H1 (cell line): ENCODE measurements around the gene OTUD1. TPM values are rescaled to one million over a fixed set of nuclear protein-coding genes. Genes with fewer than 3 reads are reported as not detected.

ENCODE experiments used
- KDM5A ChIP-seq: fragments of 200-600 bp; IDR thresholded peaks from 2 replicates; pipeline ENCODE4 v1.7.1; 2012; ENCODE audit warnings: mild to moderate bottlenecking, low read length, inconsistent platforms, mixed read lengths
- TAF7 ChIP-seq: optimal IDR thresholded peaks from 2 replicates; pipeline ENCODE3; 2011; ENCODE audit warnings: low read depth, mild to moderate bottlenecking, inconsistent platforms, low read length, moderate library complexity, borderline replicate concordance
- polyA plus RNA-seq, 7 experiments: library from polyadenylated mRNA; depleted of rRNA in 3 of 7; stranded (reverse) in 5 of 7; unstranded in 2 of 7; fragments of >200 nt in 5 of 7; fragments of 200-250 nt in 2 of 7; gene quantifications; 1 replicate in 5 of 7; 2 replicates in 1 of 7; 4 replicates in 1 of 7; pipeline versions ENCODE4 v1.2.1 to v1.2.3, GENCODE V29; 2011 to 2013; ENCODE audit warnings: missing spikeins in 2 of 7, mixed read lengths in 2 of 7
- total RNA-seq: library from RNA; stranded (reverse); fragmentation: NEBNext Ultra II Directional; extraction: Animal tissue kit (Norgen Biotek cat#: 25700); gene quantifications from 2 replicates; pipeline ENCODE4 v1.2.1, GENCODE V29; 2021
- TF ChIP-seq, protein P1 (sequence below): fragments of 300-600 bp; sonication (generic); IDR thresholded peaks from 2 replicates; pipeline ENCODE4 v1.7.1; 2012; ENCODE audit warnings: low read length, moderate library complexity, mild to moderate bottlenecking, inconsistent platforms; ENCODE audit not compliant: insufficient replicate concordance

Gene OTUD1
- total and polyA plus RNA-seq, 2 of the 8 experiments (the other 6 are each of a cell fraction or from before 2014, with no cell fraction given): 1.3 to 7.1 TPM

DNA sequence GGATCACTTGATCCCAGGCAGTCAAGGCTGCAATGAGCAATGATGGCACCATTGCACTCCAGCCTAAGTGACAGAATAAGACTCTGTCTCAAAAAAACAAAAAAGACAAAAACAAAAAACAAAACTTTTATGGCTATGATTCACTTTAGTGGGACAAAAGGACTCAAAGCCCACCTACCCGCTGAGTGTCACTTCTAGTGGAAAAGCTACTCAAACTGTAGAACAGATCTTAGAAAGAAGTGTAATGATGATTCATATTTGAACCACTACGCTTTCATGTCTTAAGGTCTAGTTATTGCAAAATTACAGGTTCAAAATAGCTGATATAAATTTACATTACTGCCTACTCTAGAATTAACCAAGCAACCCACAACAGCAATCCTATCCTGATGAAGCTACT is 47.1 kb upstream of the OTUD1 start (continued):
- TF ChIP-seq KDM5A (no peak), TAF7 (no peak)
- TF ChIP-seq, protein P1, sequence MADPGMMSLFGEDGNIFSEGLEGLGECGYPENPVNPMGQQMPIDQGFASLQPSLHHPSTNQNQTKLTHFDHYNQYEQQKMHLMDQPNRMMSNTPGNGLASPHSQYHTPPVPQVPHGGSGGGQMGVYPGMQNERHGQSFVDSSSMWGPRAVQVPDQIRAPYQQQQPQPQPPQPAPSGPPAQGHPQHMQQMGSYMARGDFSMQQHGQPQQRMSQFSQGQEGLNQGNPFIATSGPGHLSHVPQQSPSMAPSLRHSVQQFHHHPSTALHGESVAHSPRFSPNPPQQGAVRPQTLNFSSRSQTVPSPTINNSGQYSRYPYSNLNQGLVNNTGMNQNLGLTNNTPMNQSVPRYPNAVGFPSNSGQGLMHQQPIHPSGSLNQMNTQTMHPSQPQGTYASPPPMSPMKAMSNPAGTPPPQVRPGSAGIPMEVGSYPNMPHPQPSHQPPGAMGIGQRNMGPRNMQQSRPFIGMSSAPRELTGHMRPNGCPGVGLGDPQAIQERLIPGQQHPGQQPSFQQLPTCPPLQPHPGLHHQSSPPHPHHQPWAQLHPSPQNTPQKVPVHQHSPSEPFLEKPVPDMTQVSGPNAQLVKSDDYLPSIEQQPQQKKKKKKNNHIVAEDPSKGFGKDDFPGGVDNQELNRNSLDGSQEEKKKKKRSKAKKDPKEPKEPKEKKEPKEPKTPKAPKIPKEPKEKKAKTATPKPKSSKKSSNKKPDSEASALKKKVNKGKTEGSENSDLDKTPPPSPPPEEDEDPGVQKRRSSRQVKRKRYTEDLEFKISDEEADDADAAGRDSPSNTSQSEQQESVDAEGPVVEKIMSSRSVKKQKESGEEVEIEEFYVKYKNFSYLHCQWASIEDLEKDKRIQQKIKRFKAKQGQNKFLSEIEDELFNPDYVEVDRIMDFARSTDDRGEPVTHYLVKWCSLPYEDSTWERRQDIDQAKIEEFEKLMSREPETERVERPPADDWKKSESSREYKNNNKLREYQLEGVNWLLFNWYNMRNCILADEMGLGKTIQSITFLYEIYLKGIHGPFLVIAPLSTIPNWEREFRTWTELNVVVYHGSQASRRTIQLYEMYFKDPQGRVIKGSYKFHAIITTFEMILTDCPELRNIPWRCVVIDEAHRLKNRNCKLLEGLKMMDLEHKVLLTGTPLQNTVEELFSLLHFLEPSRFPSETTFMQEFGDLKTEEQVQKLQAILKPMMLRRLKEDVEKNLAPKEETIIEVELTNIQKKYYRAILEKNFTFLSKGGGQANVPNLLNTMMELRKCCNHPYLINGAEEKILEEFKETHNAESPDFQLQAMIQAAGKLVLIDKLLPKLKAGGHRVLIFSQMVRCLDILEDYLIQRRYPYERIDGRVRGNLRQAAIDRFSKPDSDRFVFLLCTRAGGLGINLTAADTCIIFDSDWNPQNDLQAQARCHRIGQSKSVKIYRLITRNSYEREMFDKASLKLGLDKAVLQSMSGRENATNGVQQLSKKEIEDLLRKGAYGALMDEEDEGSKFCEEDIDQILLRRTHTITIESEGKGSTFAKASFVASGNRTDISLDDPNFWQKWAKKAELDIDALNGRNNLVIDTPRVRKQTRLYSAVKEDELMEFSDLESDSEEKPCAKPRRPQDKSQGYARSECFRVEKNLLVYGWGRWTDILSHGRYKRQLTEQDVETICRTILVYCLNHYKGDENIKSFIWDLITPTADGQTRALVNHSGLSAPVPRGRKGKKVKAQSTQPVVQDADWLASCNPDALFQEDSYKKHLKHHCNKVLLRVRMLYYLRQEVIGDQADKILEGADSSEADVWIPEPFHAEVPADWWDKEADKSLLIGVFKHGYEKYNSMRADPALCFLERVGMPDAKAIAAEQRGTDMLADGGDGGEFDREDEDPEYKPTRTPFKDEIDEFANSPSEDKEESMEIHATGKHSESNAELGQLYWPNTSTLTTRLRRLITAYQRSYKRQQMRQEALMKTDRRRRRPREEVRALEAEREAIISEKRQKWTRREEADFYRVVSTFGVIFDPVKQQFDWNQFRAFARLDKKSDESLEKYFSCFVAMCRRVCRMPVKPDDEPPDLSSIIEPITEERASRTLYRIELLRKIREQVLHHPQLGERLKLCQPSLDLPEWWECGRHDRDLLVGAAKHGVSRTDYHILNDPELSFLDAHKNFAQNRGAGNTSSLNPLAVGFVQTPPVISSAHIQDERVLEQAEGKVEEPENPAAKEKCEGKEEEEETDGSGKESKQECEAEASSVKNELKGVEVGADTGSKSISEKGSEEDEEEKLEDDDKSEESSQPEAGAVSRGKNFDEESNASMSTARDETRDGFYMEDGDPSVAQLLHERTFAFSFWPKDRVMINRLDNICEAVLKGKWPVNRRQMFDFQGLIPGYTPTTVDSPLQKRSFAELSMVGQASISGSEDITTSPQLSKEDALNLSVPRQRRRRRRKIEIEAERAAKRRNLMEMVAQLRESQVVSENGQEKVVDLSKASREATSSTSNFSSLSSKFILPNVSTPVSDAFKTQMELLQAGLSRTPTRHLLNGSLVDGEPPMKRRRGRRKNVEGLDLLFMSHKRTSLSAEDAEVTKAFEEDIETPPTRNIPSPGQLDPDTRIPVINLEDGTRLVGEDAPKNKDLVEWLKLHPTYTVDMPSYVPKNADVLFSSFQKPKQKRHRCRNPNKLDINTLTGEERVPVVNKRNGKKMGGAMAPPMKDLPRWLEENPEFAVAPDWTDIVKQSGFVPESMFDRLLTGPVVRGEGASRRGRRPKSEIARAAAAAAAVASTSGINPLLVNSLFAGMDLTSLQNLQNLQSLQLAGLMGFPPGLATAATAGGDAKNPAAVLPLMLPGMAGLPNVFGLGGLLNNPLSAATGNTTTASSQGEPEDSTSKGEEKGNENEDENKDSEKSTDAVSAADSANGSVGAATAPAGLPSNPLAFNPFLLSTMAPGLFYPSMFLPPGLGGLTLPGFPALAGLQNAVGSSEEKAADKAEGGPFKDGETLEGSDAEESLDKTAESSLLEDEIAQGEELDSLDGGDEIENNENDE: no peak
